ENCODE measurements around the gene CNPY4.

Gene CNPY4

DNA sequence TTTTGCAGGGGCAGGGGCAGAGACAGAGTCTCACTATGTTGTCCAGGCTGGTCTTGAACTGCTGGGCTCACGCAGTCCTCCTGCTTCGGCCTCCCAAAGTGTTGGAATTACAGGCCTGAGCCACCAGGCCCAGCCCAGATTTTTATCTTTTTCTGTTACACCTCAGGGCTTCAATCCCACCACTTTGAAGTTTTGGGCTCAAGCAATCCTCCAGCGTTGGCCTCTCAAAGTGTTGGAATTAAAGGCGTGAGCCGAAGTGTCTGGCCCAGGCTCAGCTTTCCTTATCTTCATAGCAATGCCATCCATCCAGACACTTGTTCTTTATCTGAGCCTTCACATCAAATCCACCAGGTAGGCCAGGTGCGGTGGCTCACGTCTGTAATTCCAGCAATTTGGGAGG lies 4.4 kb upstream of the CNPY4 start:
- DNase-seq (ENCODE audit: low read depth in 2 of 2), result no peak
- H3K4me3 ChIP-seq (replicated peaks in 1 of 2; ENCODE audit: low read depth in 2 of 2, low read length in 2 of 2), result no peak overlapping the region
- TF ChIP-seq CTCF (IDR thresholded peaks at IDR 0.05; ENCODE audit: low read depth, low read length), result no peak

DNA sequence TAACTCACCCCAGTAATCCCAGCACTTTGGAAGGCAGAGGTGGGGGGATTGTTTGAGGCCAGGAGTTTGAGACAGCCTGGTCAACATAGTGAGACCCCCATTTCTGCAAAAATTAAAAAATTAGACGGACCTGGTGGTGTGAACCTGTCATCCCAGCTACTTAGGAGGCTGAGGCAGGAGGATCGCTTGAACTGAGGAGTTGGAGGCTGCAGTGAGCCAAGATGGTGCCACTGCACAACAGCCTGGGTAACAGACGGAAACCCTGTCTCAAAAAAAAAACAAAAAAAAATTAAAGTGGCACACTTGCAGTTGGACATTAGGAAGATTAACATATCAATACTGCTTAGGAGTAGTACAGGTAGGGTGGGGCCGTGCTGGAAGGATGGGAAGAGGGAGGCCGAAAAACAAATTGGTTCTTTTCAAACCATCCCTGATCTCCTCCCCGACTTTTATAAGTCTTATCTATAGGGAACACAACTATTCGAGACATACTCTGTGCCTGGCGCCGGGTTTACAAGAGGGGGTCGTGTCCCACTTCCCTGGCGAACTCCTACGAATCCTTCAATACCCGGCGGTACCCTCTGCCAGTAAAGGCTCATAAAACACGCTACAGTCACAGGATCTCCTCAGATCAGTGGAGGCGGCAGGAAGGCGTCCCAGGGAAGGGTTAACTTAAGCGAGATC lies 904 bp upstream of the CNPY4 start:
- peak overlapping the region; percentile 85 for H3K4me3 ChIP-seq (replicated peaks in 1 of 2; ENCODE audit: low read depth in 2 of 2, low read length in 2 of 2)
- no peak for DNase-seq (ENCODE audit: low read depth in 2 of 2)
- no peak for TF ChIP-seq CTCF (IDR thresholded peaks at IDR 0.05; ENCODE audit: low read depth, low read length)

GRCh38 chr7:100119970-100120732 lies 717 bp downstream of the CNPY4 start:
- peak; percentile 67 to 73 for DNase-seq (ENCODE audit: low read depth in 2 of 2)
- TF ChIP-seq CTCF (IDR thresholded peaks at IDR 0.05; ENCODE audit: low read depth, low read length), result no peak
- peak overlapping the region; percentile 85 for H3K4me3 ChIP-seq (replicated peaks in 1 of 2; ENCODE audit: low read depth in 2 of 2, low read length in 2 of 2)

DNA sequence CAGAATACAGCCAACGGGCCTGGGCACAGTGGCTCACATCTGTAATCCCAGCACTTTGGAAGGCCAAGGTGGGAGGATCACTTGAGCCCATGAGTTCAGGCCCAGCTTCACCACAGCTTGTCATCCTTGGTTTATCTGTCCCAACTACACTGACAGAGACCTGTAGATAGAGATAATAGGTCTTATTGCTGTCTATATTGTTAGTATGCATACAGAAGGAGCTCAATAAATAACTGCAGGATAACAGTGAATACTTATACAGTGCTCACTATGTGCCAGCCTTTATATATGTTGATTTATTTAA lies 1.3 kb downstream of the CNPY4 start:
- peak overlapping the region; percentile 85 for H3K4me3 ChIP-seq (replicated peaks in 1 of 2; ENCODE audit: low read depth in 2 of 2, low read length in 2 of 2)
- no peak for DNase-seq (ENCODE audit: low read depth in 2 of 2)
- TF ChIP-seq CTCF (IDR thresholded peaks at IDR 0.05; ENCODE audit: low read depth, low read length), result no peak

DNA sequence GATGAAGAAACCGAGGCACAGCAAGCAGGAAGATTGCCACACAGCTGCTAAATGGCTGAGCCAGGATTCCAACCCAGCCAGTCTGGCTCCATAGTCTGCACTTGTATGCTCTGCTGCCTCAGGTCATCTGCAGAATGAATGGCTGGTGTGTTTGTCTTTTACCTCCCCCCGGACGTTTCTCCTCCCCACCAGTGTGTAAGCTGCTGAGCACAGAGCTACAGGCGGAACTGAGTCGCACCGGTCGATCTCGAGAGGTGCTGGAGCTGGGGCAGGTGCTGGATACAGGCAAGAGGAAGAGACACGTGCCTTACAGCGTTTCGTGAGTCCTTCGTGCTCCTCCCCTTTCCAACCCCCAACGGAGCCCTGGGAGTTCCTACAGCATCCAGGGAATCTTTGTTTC lies 2.6 kb downstream of the CNPY4 start:
- no peak for DNase-seq (ENCODE audit: low read depth in 2 of 2)
- TF ChIP-seq CTCF (IDR thresholded peaks at IDR 0.05; ENCODE audit: low read depth, low read length), result no peak
- H3K4me3 ChIP-seq (replicated peaks in 1 of 2; ENCODE audit: low read depth in 2 of 2, low read length in 2 of 2), result no peak overlapping the region

- TF ChIP-seq CTCF (IDR thresholded peaks at IDR 0.05; ENCODE audit: low read depth, low read length), result no peak
- H3K4me3 ChIP-seq (replicated peaks in 1 of 2; ENCODE audit: low read depth in 2 of 2, low read length in 2 of 2), result no peak overlapping the region
- no peak for DNase-seq (ENCODE audit: low read depth in 2 of 2)
Measured at GRCh38 chr7:100122568-100122967, 3.1 kb downstream of the CNPY4 start.
